OCI-LY3 (cell line): ENCODE results near the gene WSCD2.

Experiments used
- H2AFZ ChIP-seq: fragments of 200-600, 300-600 bp; shearing (Covaris generic); 2 replicates; pipeline ENCODE4 v1.6.0; 2014; ENCODE audit warnings: antibody characterized with exemption, low read depth, low read length
- H3K27ac ChIP-seq: fragments of 200-600, 300-600 bp; sonication (generic); 2 replicates; pipeline ENCODE4 v1.5.1; 2014; ENCODE audit warnings: mild to moderate bottlenecking, low read length, moderate library complexity, mixed read lengths
- H3K27me3 ChIP-seq: fragments of 200-600, 300-600 bp; sonication (generic); 2 replicates; pipeline ENCODE4 v1.6.1; 2014; ENCODE audit warnings: low read depth, low read length, mixed read lengths
- H3K36me3 ChIP-seq: fragments of 200-600, 300-600 bp; sonication (generic); replicated peaks from 2 replicates; pipeline ENCODE3; 2014; ENCODE audit warnings: low read depth, low read length, mixed read lengths
- H3K4me1 ChIP-seq: fragments of 300-600, 200-600 bp; sonication (generic); 2 replicates; pipeline ENCODE4 v1.6.1; 2014; ENCODE audit warnings: low read length, mixed read lengths
- H3K4me2 ChIP-seq: fragments of 200-600, 300-600 bp; sonication (generic); 2 replicates; pipeline ENCODE4 v1.6.1; 2014; ENCODE audit warnings: low read length, mixed read lengths
- H3K4me3 ChIP-seq: fragments of 300-600, 200-600 bp; sonication (generic); 2 replicates; pipeline ENCODE4 v1.5.1; 2014; ENCODE audit warnings: antibody characterized with exemption, mild to moderate bottlenecking, low read length, moderate library complexity
- H3K79me2 ChIP-seq: fragments of 300-600, 200-600 bp; shearing (Covaris generic); 2 replicates; pipeline ENCODE4 v1.6.1; 2014; ENCODE audit warnings: mild to moderate bottlenecking, low read length, mixed read lengths
- H3K9ac ChIP-seq: fragments of 300-600, 200-600 bp; shearing (Covaris generic); 2 replicates; pipeline ENCODE4 v1.6.0; 2014; ENCODE audit warnings: mild to moderate bottlenecking, low read length, moderate library complexity
- H3K9me3 ChIP-seq: fragments of 200-600, 300-600 bp; shearing (Covaris generic); 2 replicates; pipeline ENCODE4 v1.6.1; 2014; ENCODE audit warnings: low read length, mixed read lengths; ENCODE audit not compliant: insufficient read depth
- H4K20me1 ChIP-seq: fragments of 200-600, 300-600 bp; sonication (generic); 2 replicates; pipeline ENCODE4 v1.6.1; 2016; ENCODE audit warnings: low read length, mixed read lengths; ENCODE audit not compliant: insufficient read depth
- EZH2phosphoT487 ChIP-seq: fragments of 200-600 bp; shearing (Covaris generic); IDR thresholded peaks from 2 replicates; pipeline ENCODE4 v1.6.1; 2018; ENCODE audit warnings: antibody characterized with exemption, mixed run types, low read depth
- TF ChIP-seq, protein P1 (sequence below): fragments of 200-600, 300-600 bp; sonication (generic); IDR thresholded peaks from 2 replicates; pipeline ENCODE4 v1.5.1; 2014; ENCODE audit warnings: antibody characterized with exemption, low read length, low read depth

Gene WSCD2

GRCh38 chr12:108240027-108240785 is 111.1 kb downstream of the WSCD2 start:
- Histone ChIP-seq H3K4me2 (no peak overlapping the region), H3K27me3 (peaks cover 66% of the 10 kb centered on the region), H3K9me3 (no peaks in the 10 kb centered on the region), H3K9ac (no peak overlapping the region), H3K27ac (no peak overlapping the region), H3K79me2 (no peaks in the 10 kb centered on the region), H3K36me3 (no peaks in the 10 kb centered on the region), H4K20me1 (peaks cover 3% of the 10 kb centered on the region; the same call in 1 of the 2 replicates), H3K4me3 (no peak overlapping the region), H3K4me1 (peaks cover 17% of the 10 kb centered on the region), H2AFZ (no peak overlapping the region)
- no peak for TF ChIP-seq EZH2phosphoT487
- TF ChIP-seq, protein P1, sequence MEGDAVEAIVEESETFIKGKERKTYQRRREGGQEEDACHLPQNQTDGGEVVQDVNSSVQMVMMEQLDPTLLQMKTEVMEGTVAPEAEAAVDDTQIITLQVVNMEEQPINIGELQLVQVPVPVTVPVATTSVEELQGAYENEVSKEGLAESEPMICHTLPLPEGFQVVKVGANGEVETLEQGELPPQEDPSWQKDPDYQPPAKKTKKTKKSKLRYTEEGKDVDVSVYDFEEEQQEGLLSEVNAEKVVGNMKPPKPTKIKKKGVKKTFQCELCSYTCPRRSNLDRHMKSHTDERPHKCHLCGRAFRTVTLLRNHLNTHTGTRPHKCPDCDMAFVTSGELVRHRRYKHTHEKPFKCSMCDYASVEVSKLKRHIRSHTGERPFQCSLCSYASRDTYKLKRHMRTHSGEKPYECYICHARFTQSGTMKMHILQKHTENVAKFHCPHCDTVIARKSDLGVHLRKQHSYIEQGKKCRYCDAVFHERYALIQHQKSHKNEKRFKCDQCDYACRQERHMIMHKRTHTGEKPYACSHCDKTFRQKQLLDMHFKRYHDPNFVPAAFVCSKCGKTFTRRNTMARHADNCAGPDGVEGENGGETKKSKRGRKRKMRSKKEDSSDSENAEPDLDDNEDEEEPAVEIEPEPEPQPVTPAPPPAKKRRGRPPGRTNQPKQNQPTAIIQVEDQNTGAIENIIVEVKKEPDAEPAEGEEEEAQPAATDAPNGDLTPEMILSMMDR = no peak

DNA sequence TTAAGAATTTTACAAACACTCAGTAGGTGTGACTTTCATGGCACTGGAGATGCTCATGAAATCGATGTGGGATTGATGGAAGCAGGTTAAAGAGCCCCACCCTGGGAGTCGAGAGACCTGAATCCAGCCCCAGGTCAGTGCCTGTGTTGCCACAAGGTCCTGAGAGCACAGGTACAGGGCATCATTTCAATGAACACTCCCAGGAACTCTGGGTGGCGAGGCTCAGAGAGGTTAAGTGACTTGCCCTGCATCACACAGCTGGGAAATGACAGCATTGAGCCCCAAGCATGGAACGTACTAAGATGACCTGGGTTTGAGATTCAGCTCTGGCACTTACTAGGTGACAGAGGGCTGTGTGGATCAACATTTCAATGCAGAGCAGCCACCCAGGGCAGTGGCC is 111.8 kb downstream of the WSCD2 start:
- no peak for TF ChIP-seq EZH2phosphoT487
- TF ChIP-seq, protein P1 = no peak
- Histone ChIP-seq H4K20me1 (peaks cover 3% of the 10 kb centered on the region; the same call in 1 of the 2 replicates), H3K4me2 (no peak overlapping the region), H3K4me1 (peaks cover 17% of the 10 kb centered on the region), H3K79me2 (no peaks in the 10 kb centered on the region), H3K4me3 (no peak overlapping the region), H3K27ac (no peak overlapping the region), H3K9me3 (no peaks in the 10 kb centered on the region), H3K36me3 (no peaks in the 10 kb centered on the region), H2AFZ (no peak overlapping the region), H3K9ac (no peak overlapping the region), H3K27me3 (peaks cover 66% of the 10 kb centered on the region)

- no peak overlapping the region for H3K4me3 ChIP-seq
- TF ChIP-seq EZH2phosphoT487 = no peak
- TF ChIP-seq, protein P1 = no peak
- no peak overlapping the region for H2AFZ ChIP-seq
- H3K27ac ChIP-seq = no peak overlapping the region
- peaks cover 64% of the 10 kb centered on the region for H3K27me3 ChIP-seq
- no peaks in the 10 kb centered on the region for H3K9me3 ChIP-seq
- no peaks in the 10 kb centered on the region for H3K36me3 ChIP-seq
- H3K4me1 ChIP-seq = peaks cover 17% of the 10 kb centered on the region
- H3K4me2 ChIP-seq = peak overlapping the region; percentile 40
- no peaks in the 10 kb centered on the region for H3K79me2 ChIP-seq
- no peak overlapping the region for H3K9ac ChIP-seq
- 0 out of 2 replicates have a peak, but pooled peaks cover 3% of the 10 kb centered on the region for H4K20me1 ChIP-seq
Measured at GRCh38 chr12:108241986-108242703, 113.1 kb downstream of the WSCD2 start.

- H3K27ac ChIP-seq = no peak overlapping the region
- peaks cover 14% of the 10 kb centered on the region for H3K4me1 ChIP-seq
Measured at GRCh38 chr12:108247130-108247529, 118.0 kb downstream of the WSCD2 start.

More at GRCh38 chr12:108247130-108247529, 118.0 kb downstream of the WSCD2 start:
- Histone ChIP-seq H3K4me2 (no peak overlapping the region), H3K79me2 (no peaks in the 10 kb centered on the region), H3K9me3 (no peaks in the 10 kb centered on the region), H2AFZ (no peak overlapping the region), H3K4me3 (no peak overlapping the region), H3K36me3 (no peaks in the 10 kb centered on the region), H4K20me1 (0 out of 2 replicates have a peak, but pooled peaks cover 5% of the 10 kb centered on the region), H3K27me3 (peaks cover 61% of the 10 kb centered on the region), H3K9ac (no peak overlapping the region)
- TF ChIP-seq EZH2phosphoT487 = no peak
- TF ChIP-seq, protein P1 = no peak
